GM12801 (cell line): Measurements from ENCODE around the gene HYAL2.

ENCODE experiments used
- TF ChIP-seq, protein P1 (sequence below): IDR thresholded peaks from one replicate; pipeline ENCODE4 v1.5.1; 2011; ENCODE audit warnings: control low read depth; ENCODE audit not compliant: insufficient read length; ENCODE audit errors: extremely low read depth

The HYAL2 gene

DNA sequence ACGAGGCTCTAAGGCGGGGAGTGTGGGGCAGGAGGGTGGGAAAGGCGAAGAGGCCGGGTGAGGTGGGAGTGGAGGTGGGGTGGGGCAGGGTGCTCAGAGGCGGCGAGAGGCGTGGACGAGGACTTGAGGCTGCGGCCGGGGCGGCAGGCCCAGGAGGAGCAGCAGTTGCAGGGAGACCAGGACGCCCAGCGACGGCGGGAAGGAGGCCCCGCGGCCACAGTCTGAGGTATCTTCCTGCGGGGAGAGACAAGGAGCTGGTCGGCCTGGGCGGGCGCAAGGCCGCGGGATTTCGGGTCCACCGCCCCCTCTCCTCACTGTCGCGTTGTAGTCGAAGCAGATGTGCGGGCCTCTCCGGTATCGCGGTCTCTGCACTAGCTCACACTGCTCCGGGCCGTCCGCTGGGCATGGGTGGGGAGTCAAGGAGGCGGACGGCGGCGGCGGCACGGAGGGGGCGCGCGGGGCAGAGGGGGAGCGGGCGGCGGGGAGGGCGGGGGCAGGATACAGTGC, 42.1 kb upstream of the HYAL2 start:
- TF ChIP-seq, protein P1, sequence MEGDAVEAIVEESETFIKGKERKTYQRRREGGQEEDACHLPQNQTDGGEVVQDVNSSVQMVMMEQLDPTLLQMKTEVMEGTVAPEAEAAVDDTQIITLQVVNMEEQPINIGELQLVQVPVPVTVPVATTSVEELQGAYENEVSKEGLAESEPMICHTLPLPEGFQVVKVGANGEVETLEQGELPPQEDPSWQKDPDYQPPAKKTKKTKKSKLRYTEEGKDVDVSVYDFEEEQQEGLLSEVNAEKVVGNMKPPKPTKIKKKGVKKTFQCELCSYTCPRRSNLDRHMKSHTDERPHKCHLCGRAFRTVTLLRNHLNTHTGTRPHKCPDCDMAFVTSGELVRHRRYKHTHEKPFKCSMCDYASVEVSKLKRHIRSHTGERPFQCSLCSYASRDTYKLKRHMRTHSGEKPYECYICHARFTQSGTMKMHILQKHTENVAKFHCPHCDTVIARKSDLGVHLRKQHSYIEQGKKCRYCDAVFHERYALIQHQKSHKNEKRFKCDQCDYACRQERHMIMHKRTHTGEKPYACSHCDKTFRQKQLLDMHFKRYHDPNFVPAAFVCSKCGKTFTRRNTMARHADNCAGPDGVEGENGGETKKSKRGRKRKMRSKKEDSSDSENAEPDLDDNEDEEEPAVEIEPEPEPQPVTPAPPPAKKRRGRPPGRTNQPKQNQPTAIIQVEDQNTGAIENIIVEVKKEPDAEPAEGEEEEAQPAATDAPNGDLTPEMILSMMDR: no peak

DNA sequence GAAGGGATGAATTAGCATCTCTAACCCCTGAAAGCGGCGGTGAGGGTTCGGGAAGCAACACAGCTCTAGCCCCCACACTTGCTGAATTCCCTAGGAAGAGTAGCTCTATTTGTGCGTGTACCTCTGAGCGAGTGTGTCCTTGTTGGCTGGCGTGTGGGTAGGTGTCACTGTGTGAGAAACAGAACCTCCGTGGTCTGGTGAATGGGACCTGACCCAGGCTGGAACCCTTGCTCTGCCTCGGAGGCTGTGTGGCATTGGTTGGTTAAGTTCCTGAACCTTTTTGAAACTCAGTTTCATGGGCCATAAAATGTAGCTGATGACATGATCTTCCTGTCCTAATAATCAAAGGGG, 37.2 kb upstream of the HYAL2 start:
- TF ChIP-seq, protein P1: no peak

DNA sequence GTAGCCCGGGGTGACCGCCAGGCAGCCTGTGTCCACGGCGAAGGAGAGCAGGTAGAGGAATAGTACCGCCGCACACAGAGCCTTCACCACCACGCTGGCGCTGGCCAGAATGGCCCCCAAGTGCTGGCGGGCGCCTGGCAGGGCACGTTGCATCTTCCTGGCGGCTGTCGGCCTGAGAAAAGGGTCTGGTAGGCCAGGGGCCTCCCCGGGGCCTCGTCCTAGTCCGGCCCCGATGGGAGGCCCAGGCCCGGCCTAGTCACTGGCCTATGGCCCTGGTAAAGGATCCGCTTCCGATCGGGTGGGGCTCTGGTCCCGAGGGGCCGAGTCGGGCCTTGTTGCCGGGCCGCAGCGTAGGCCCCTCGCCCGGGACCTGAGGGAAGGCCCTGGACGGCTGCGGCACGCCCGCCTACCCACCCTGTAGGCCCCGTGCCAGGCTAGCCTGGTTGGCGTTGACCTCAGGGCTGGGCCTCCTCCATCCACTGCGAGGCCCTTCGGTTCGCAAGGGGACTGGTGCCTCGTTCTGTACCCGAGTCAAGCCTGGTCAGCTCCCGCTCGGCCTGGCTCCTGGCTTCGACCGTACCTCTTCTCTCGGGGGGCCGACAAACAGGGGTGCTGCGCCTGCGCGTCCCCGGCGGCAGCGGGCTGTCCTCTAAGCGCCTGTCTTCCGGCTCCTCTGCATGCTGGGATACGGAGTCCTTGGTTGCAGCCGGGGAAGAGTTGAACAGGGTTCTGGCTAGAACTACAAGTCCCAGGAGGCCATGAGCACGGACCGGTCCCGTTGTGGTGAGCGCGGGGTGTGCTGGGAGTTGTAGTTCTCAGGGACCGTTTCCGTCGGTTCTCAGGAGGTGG, 36.6 kb upstream of the HYAL2 start, which contains the start of gene TMEM115:
Gene TMEM115 (minus strand): TSS at position 611 of the 849 bp plus-strand sequence. CDS start 458 bp downstream, at position 153.
- TF ChIP-seq, protein P1: no peak

DNA sequence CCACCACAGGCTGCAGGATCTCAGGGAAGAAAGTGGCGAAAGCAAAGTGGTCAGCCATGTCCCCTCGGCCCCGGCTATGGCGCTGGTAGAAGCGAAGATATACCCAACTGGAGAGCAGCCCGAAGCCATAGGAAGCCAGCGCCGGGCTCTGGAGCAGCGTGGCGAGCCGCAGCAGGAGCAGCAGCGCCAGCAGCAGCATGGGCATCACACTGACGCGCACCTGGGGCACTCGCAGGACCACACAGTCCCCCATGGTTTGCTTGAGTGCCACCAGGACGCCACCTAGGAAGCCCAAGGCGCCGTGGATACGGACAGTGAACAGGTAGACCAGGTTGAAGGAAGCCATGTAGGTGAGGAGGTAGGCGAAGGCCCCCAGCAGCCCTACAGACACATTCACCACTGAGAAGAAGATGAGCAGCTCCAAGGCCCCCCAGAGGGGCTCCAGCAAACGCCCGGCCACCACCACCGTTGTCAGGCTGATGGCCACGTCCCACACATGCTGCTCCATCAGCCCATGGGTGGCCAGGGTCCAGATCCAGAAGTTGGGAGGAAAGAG, 35.9 kb upstream of the HYAL2 start:
- TF ChIP-seq, protein P1: no peak

DNA sequence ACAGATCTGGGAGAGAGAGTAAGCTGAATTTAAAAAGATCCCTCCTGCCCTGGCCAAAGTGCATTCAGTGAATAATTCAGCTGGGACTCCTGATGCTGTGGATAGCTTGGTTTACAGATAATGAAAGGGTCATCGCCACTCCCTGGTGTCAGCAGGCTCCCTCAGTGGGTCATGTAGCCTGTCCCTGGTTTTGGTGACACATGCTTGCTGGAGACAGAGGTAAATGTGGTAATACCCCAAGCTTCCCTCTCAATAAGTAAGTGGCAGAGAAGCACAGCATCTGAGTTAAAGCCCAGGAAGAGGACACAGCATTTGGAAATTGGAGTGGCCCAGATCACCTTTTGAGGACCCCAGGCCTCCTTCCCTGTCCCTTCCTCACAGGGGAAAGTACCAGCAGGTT, 34.9 kb upstream of the HYAL2 start:
- TF ChIP-seq, protein P1: no peak

DNA sequence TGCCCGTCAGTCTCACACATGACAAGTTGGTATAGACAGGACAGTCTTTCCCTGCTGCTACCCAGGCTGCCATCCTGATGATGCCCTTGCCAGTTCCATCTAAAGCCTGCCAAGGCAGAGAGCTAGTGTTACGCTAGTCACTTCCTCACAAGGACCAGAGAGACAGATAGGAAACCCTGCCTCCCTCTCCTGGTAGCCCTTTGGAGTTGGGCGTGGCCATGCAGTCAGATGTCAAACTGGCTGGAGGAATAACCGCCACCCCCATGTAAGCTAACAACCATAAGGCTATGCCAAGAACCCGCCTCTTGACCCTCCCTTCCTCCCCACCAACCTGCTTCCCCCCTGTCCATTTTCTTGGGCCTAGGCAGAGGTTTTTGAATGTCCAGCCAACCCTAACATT, 34.0 kb upstream of the HYAL2 start:
- TF ChIP-seq, protein P1: no peak

DNA sequence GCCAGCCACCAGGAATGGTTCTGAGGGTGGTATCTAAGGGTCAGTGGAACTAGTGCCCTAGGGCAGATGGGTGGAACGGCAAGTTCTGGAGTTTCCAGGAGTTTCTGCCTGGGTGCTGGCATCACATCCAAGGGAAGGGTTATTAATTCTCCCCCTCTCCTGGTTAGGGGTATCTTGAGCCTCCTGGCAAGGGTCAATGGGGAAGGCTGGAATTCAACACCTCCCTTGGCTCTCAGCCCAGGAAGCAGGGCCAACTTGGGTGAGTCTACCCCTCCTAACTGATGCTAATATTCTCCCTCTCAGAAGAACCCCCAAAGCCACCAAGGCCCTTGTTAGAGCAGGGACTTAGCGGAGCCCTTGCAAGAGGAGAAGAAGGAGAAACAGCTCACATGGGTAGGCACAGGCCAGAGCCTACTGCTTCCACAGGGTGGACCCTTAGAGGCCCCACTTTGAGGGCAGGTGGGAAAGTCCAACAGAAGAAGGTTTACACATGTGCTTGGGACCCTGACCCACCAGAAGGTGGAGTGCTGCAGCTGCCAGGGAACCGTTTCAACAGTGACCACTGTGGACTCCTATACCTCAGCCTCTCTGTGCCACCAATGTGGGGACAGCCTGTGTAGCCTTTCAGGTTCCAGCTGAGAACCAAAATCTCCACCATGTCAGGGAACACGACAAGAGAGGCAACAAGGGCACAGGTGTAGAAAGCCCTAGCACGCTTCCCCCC, 33.4 kb upstream of the HYAL2 start:
- TF ChIP-seq, protein P1: no peak
